GM21786 (cell line): ENCODE data around the gene DNMT3L.

ENCODE experiments used
- ATAC-seq: cut with Tn5 transposase; IDR thresholded peaks from one replicate; pipeline ENCODE4 v1.9.1; 2021; ENCODE audit not compliant: unreplicated experiment

Gene DNMT3L

DNA sequence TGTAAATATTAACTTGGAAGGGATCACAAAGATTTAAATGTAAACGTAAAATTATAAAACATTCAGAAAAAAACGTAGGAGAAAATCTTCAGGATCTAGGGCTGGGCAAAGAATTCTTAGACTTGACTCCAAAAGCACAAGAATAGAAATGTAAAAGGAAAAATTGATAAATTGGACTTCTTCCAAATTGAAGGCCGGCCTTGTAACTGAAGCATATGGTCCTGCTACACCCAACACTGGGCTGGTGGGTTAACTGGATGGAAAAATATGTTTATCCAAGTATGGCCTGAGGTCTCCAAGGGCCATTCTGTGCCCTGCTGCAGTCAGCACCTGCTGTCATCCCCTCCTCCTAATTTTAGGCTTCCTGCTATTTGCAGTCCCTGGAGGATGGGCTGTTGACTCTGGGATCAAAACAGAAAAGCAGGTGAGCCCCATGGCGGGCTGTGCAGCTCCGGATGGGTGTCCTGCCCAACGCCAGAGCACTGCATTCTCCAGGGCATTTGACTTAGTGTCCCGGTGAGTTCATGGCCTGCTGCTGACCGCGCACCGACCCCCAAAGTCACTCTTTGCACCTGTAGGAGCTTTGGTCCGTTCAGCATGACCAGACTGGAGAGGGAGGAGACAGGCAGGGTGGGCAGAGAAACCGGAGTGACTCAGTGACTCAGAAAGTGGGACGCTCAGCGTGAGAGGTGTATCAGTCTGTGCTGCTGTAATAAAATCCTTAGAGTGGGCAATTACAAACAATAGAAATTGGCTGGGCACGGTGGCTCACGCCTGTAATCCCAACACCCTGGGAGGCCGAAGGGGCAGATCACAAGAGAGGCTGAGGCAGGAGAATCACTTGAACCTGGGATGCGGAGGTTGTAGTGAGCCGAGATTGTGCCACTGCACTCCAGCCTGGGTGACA is 17.9 kb upstream of the DNMT3L start:
- ATAC-seq = no peak

DNA sequence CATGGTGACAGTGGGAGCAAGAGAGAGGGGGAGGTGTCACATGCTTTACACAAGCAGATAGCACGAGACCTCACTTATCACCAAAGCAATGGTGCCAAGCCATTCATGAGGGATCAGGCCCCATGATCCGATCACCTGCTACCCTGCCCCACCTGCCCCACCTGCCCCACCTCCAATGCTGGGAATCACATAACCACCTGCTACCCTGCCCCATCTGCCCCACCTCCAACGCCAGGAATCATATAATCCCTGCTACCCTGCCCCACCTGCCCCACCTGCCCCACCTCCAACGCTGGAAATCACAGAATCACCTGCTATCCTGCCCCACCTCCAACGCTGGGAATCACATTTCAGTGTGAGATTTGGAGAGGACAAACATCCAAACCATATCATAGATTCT is 13.3 kb upstream of the DNMT3L start:
- no peak for ATAC-seq

DNA sequence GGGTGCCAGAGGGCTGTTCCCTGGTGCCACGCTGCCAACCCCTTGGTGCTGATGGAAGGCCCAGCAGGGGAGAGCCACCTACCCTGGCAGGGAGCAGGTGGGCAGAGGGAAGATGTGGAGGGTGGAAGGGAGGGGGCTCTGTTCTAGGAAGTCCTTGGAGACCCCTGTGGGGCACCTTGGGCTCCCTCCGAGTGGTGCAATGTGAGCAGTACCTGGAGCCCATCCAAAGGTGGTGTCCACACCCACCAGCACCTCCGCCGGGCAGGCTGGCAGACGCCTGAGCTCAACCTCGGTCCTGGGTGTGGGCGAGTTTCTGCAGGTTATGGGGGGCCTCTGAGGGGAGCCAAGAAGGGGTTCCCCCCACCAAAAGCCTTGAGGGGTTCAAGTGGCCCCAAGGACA is 11.3 kb upstream of the DNMT3L start:
- ATAC-seq = no peak

DNA sequence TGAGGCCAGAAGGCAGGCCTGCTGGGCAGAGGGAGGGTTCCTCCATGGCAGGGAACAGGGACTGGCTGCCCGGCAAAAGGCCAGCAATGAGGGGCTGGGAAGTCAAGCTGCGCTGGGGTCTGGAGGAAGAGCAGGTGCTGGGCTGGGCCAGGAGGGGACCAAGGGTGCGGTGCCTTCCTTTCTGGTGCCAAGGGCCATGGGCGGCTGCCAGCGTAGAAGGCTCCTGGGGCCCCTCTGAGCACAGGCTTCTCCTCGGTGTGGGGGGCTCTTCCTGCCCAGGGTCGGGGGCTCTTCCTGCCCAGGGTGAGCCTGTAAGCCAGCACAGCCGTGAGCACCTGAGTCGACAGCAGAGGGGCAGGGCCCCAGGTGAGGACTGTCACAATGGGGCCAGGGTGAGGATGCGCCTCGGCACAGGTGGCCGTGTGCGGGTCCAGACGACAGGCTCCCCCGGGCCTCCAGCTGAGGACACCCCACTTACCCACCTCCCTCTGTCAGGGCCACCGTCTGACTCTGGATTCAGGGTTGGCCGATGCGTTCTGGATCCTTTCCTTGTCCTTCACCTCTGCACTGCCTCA is 10.7 kb upstream of the DNMT3L start:
- no peak for ATAC-seq

DNA sequence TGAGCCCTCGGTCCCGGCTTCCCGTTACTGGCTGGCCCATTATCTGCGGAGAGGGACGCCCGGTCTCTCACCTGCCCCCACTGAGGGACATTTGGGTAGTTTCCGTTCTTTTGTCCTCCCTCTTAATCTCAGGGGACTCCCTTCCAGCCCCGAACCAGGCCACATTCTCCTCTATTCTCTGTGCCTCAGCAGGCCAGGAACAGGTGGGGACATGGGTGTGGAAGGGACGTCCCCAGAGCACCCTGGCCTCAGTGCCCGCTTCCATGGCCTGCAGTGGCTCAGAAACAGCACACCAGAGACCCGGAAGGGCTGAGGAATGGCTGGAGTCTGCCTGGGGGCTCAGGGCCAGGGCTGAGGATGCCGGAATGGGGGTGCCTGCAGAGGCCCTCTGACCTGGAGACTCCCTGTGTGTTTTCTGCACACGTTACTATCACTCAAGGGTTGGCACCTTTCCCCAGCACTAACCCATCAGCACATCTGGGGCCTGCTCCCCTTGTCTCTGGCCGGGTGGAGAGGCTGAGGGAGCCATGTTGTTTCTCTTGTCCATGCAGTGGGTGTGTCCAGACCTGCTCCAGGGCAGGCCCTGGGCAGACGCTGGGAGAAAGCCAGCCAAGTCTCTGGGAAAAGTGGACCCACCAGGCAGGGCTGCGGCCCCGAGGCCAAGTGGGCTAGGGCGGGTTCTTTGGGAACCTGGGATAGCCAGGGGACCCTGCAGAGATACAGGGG is 10.0 kb upstream of the DNMT3L start:
- no peak for ATAC-seq

DNA sequence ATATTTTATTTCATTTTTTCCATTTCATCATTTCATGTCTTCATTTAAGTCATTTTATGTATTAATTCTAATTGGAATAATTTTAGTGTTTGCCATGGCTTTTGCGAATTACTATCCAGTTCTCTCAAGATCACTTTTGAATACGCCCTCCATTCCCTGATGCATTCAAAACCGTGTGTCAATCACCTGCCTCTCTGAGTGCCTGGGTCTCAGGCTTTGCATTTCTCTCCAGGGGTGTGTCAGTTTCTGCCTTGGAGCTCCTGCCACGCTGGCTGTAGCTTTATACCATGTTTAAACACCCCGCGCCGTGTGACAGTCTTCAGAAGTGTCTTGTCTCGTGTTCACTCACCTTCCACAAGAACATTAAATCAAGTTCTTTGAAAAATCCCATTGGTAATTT is 7.4 kb upstream of the DNMT3L start:
- ATAC-seq = no peak

DNA sequence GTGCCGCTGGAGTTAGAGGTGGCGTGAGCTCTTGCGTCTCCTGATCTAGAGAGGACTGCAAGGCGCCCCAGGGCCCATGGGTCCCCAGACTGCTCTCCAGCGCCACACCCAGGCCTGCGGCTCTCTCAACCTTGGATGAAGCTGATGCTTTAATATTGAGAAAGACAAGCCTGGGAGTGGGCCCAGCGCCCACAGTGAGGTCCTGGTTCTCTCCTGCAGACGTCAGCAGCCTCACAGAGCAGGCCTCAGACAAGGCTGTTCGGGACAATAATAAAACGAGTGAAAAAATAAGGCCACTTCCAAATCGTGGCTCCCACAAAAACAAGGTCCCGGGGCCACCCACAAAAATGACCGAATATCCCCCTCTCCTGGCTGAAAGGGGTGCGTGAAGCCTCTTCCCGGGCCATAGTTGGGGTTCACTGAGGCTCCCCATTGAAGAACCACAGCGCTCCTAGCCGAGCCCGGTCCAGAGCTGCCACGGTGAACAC is 6.0 kb upstream of the DNMT3L start:
- no peak for ATAC-seq

DNA sequence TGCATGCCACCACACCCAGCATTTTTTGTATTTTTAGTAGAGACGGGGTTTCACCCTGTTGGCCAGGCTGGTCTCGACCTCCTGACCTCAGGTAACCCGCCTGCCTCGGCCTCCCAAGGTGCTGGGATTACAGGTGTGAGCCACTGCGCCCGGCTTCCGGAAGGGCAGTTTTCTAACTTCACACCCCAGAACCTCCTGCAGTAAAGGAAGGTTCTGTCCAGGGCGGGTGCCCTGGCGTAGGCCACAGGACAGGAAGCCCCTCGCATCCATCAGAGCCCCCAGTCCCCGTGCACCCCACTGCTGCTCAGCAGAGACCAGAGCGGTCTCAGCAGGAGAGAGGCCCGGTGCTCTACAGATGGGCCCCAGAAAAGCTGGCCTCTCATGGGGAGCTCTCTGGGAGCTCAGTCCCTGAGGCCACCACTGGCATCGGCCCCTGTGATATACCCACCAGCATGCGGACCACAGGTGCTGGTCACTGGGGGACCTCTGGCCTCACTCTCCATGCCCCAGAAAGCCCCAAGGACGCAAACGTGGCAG is 4.1 kb upstream of the DNMT3L start:
- no peak for ATAC-seq

DNA sequence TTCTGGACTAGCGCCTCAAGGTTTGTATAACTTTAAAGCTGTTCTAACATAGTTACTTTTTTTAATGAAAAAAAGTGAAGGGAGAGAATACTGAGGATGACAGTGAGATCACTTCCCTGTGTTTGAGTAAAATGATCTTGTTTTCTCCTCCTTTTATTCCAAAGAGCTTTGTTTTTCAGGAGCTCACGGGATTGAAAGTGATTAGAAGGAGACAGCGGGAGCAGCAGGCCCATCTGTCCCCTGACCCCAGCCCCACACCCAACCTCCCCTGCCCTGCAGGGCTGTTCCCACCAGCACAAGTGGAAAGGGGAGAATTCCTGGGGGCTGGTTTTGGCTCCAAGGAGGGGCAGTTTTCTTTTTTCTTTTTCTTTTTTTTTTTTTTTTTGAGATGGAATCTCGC is 2.1 kb upstream of the DNMT3L start:
- no peak for ATAC-seq

DNA sequence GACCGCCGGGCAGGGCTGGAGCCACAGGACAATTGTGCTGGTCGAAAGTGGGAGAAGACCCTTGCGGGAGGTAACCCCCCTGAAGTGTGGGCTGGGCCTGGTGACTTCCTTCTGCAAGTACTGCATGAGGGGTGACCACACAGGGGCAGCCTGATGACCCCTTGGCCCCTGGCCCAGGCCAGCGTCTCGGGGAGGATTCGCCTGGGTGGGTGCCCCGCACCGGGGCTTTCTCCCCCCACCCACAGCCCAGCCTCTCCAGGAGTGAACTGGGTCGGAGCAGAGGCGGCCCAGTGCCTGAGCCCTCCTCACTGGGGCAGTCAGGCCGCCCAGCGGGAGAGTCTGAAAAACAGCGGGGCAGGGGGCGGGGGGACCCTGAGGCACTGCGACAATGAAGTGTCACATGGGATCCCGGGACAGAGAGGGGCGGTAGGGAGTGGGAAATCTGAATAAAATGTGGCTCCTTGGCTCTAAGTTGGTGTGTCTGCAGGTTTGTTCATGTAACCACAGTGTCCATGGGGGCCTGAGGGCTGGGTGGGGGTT is 1.6 kb upstream of the DNMT3L start:
- ATAC-seq = no peak

DNA sequence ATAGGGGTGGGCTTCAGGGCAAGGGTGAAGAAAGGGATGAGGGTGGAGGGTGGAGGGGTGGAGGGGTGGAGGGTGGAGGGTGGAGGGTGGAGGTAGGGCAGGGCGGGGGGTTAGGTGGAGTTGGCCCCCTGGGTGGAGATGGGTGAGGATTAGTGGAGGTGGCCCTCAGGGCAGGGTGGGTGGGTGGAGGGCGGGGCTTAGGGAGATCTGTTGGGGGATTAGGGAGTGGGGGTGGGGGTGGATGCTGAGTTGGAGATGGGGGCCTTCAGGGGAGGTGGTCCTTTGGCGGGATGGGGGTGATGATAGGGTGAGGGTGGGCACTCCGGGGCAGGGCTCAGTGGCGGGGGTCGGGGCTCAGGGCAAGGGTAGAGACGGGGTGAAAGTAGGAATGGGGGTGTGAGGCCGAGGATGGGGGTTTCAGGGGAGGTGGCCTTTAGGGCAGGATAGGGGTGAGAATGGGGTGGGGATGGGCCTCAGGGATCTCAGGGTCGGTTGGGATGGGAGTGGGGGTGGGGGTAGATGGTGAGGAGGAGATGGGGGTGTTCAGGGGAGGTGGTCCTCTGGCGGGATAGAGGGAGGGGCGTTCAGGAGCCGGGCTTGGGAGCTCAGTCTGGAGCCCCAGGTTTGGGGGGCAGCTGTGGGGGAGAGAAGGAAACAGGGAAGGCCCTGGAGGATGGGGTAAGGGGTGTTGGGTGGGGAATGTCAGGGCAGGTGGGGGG is 800 bp upstream of the DNMT3L start:
- no peak for ATAC-seq

DNA sequence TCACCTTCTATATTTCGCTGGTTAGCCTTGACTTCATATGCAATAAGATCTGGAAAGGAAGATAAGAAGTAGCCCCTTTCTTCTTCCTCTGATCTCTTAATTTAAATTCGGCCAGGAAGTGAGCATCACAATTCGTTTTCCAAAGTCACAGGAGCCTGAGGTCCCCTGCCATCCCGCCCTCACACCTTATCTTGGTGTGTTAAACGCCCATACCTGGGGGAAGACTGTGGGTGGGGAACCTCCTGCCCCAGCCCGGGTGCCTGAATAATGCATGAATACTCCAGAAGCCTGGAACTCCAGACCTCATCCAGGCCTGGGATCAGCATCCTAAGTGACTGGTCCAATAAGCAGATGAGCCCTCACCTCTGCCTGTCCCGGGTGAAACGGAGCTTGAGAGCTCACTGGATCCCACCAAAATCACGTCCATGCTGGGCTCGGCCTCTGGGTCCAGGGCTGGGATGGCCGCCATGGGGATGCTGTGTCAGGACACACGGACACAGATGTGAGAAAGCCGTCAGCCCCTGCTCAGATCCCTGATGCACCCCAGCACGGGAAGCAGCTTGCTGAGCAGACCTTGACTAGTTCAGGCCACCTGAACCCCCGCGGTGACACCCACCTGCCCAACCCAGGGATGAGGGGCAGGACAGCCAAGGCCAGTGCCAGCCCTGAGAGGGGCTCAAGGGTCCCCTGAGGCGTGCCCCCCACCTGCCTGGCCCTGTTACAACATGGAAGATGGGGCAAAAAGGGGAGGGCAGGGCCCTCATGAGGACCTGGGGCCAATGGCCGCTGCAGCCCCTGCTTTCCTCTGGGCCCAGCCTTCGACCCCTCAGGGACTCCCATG is 686 bp downstream of the DNMT3L start:
- ATAC-seq = no peak

DNA sequence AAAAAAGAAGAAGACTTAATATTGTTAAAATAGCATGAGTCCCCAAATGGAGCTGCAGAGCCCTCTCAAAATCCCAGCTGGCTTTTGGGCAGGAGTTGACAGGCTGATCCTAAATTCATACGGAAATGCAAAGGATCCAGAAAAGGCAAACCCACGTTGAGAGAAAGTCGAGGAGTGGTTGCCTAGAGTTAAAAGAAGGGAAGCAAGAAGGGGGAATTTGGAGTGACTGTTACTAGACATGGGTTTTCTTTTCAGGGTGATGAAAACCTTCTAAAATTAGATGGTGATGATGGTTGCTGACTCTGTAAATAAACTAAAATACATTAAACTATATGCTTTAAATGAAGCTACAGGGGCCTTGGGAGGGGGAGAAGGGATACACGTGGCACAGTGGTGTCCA is 1.6 kb downstream of the DNMT3L start:
- no peak for ATAC-seq

DNA sequence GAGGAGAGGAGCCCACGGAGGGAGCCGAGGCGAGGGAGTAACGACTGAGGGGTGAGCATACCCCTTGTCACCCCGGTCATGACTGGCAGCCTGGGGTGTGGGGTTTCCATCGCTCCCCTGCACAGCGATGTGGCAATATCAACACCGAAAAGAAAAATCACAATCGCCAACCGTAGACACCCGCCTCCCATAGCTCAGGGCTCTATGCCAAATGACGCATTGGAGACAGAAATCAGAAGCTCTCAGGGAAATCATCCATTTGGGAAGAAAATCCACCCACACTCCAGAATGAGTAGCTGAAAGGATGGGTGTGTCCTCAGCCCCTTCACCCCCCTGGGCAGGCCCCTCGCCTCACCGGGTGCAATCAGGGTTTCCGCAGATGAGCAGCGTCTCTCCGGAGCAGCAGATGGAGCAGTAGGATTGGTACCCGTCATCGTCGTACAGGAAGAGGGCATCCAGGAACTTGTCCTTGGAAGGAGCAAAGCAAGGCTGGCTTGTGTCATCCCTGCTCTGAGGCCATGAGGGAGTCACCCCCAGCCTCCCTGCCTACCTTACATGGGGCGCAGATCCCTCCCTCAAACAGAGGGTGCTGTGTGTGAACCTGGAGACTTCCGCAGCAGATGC is 2.5 kb downstream of the DNMT3L start:
- ATAC-seq = no peak

DNA sequence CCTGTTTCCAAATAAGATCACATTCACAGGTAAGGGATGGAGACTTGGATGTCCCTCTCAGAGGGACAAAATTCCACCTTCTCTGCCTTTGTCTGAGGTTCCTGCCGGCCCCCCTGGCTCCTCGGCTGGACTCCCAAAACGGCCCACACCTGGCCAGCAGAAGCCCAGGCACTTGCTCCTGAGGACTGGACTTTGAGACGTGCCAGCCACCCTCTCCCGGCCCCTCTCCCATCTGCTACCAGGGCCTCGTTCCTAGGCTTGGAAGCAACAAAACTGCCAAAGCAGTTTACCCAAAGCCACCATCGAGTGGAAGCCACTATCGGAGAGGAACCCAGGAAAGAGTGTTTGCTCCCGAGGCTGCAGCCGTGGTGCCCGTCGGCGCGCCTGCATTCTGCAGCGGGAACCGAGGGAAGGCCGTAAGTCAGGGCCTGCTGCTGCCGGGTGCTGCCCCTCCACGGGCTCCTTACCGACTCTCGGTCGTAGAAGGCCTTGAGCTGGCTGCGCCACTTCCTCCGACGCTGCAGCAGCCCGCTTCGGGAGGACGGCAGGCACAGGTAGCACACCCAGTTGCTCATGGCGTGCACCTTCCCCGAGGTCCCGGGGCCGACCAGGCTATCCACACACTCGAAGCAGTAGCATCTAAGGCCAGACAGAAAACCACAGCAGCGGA is 3.5 kb downstream of the DNMT3L start:
- ATAC-seq = no peak

DNA sequence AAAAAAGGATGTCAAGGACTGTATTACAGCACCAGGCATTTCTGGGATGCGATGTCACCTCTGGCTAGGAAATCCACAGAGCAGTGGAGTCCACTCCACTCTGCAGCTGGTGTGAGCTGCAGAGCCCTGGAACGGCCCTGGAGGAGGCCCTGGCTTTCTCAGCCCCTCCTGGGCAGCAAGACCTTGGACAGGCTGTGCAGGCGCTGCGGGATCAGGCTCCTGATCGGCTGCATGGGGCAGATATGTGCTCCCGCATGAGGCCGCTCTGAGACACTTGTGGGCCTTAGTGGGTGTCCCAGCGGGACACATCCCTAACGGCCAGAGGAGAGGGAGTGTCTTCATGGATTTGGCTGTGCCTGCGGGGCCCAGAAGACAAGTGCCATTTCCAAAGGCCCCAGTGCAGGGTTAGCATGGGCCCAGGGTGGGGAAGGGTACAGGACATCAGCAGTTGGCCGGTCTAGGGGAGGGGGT is 6.2 kb downstream of the DNMT3L start:
- ATAC-seq = no peak

DNA sequence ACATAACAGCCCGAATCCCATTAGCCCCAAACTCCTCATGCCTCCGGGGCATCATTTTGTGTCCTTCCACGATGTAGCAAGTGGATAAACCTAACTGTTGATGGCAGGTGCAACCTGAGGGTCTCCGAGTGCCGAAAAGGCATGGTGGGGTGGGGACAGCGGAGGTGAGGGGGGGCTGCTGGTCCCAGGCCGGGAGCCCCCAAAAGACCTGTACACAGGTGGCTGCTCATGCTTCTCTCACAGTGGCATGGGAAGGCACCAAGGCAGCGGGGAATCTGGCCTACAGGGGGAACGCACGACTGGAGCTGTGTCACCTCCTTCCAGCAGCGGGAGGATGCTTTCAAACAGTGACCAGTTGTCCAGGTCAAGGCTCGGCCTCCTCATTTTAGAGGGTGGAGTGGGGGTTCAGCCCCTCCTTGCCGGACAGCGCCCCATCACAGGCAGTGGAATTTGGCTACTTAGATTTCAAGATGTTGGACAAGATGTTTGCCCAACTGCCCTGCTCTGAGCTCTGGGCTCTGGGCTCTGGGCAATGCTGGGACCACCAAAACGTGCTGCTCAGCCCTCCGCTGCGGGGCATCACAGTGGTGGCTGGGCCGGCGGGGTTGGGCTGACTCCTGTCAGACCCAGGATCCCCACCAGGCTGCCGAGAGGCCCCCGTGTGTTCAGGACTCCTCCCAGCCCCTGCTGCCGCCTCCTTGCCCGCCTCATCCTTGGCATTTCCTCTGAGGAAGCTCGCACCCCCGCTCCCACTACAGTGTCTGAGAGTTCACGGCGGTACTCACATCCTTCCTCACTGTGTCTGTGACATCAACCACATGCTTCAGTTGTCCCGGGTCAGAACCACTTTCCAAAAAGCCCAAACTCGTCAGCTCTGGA is 7.6 kb downstream of the DNMT3L start:
- ATAC-seq = no peak
